Upper lobe of left lung (tissue), 4 donors: ENCODE results near the gene USP34.

ENCODE experiments used
- EP300 ChIP-seq, 4 donors: sonication (generic); formaldehyde crosslinking; IDR thresholded peaks; one replicate each; pipeline ENCODE4 v1.5.1; 2017; ENCODE audit warnings: antibody characterized with exemption in 4 of 4, control low read depth in 2 of 4
- POLR2A ChIP-seq, 4 donors: fragments of 450-650 bp; IDR thresholded peaks; one replicate each; pipeline ENCODE4 v1.5.1; 2016 to 2017; ENCODE audit warnings: antibody characterized with exemption in 4 of 4, mild to moderate bottlenecking in 2 of 4
- POLR2AphosphoS5 ChIP-seq, 2 donors: sonication (generic); formaldehyde crosslinking; IDR thresholded peaks; one replicate each; pipeline ENCODE4 v1.5.1; 2017; ENCODE audit warnings: antibody characterized with exemption in 2 of 2
- TF ChIP-seq, protein P1 (sequence below), 6 experiments: fragments of 450-650 bp in 4 of 6; fragments of 200-600 bp in 2 of 6; sonication (generic) in 2 of 6; IDR thresholded peaks; one replicate each; pipeline ENCODE4 v1.5.1; 2016 to 2019; ENCODE audit warnings: antibody characterized with exemption in 6 of 6

DNA sequence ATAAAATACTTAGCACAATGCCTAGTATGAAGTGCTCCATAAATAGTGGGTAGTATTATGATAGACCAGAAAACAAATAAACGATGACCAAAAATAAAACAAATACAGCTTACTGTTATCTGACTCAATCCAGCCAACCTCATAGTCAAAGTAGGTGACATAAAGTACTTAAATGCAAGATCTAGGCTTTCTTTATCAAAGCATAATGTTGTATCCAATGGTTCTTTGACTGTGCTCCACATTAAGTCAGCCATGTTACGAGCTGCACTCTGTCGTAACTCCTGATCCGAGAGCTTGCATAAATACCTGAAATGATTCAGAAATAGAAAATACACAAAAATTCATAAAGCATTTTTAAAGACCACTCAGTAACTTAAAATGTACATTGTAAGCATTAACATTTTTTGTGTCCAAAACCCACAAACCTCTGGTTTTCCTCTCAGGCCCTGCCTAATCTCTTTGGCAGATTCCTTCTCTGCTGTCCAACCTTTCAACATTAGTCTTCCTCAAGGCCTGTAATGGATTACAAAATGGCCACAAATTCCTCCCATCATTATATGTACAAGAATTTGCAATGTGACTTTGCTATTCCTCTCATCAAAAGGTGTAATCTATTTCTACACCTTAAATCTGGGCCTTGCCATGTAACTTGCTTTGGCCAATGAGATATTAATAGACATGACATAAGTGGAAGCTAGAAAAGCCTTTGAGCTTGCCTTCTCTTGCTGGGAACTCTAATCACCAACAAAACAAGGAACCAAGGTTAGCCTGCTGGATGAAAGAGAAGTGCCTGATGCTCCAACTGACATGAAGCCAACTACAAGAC is 90.6 kb downstream of the USP34 start:
- TF ChIP-seq, protein P1, sequence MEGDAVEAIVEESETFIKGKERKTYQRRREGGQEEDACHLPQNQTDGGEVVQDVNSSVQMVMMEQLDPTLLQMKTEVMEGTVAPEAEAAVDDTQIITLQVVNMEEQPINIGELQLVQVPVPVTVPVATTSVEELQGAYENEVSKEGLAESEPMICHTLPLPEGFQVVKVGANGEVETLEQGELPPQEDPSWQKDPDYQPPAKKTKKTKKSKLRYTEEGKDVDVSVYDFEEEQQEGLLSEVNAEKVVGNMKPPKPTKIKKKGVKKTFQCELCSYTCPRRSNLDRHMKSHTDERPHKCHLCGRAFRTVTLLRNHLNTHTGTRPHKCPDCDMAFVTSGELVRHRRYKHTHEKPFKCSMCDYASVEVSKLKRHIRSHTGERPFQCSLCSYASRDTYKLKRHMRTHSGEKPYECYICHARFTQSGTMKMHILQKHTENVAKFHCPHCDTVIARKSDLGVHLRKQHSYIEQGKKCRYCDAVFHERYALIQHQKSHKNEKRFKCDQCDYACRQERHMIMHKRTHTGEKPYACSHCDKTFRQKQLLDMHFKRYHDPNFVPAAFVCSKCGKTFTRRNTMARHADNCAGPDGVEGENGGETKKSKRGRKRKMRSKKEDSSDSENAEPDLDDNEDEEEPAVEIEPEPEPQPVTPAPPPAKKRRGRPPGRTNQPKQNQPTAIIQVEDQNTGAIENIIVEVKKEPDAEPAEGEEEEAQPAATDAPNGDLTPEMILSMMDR (IDR thresholded peaks at IDR 0.05): no peak
- no peak for TF ChIP-seq POLR2AphosphoS5 (IDR thresholded peaks at IDR 0.05)
- no peak for TF ChIP-seq POLR2A (IDR thresholded peaks at IDR 0.05)
- no peak for TF ChIP-seq EP300 (IDR thresholded peaks at IDR 0.05)
